ENCODE results near the gene RPS26.
"Not testable (repeated sequence)": the region's sequence is repeated elsewhere in the genome, so short reads cannot be mapped to it uniquely, and the experiment has no call there.

Gene RPS26

GRCh38 chr12:56041552-56042429, at the start of gene RPS26:
Gene RPS26, plus strand, starts transcription at chr12:56041918. Its CDS starts 249 bp downstream, at chr12:56042167.
- DNase-seq = peak; percentile 97

- no peak for DNase-seq
These were observed 48.4 kb upstream of the RPS26 start for GRCh38 chr12:55993230-55993853.

GRCh38 chr12:55995366-55995765, 46.4 kb upstream of the RPS26 start:
- DNase-seq = no peak

GRCh38 chr12:55996201-55996714, 45.5 kb upstream of the RPS26 start:
- DNase-seq = peak; percentile 79

GRCh38 chr12:55996715-55997534, 44.8 kb upstream of the RPS26 start, which contains the start of gene SUOX:
Gene SUOX, plus strand, starts transcription at chr12:55997276. Its CDS starts 4,946 bp downstream, at chr12:56002222.
- DNase-seq = peak; percentile 56

GRCh38 chr12:55997535-55997859, 44.2 kb upstream of the RPS26 start:
- no peak for DNase-seq

GRCh38 chr12:55999522-55999921, 42.2 kb upstream of the RPS26 start:
- not testable (repeated sequence) for DNase-seq

- not testable (repeated sequence) for DNase-seq
These were observed 41.6 kb upstream of the RPS26 start for GRCh38 chr12:55999999-56000540.

GRCh38 chr12:56001487-56002100, 40.1 kb upstream of the RPS26 start:
- DNase-seq = no peak

- DNase-seq = not testable (repeated sequence)
These were observed 38.3 kb upstream of the RPS26 start for GRCh38 chr12:56003376-56003775.

- DNase-seq = no peak
These were observed 37.5 kb upstream of the RPS26 start for GRCh38 chr12:56004211-56004610.

- DNase-seq = peak; percentile 48
These were observed 33.9 kb upstream of the RPS26 start for GRCh38 chr12:56007564-56008559.

GRCh38 chr12:56010111-56010570, 31.6 kb upstream of the RPS26 start:
- no peak for DNase-seq

- no peak for DNase-seq
These were observed 30.1 kb upstream of the RPS26 start for GRCh38 chr12:56011509-56012090.

- no peak for DNase-seq
These were observed 28.2 kb upstream of the RPS26 start for GRCh38 chr12:56013482-56013881.

- no peak for DNase-seq
These were observed 27.5 kb upstream of the RPS26 start for GRCh38 chr12:56014205-56014604.

GRCh38 chr12:56017181-56017580, 24.5 kb upstream of the RPS26 start:
- no peak for DNase-seq

- DNase-seq = no peak
These were observed 23.4 kb upstream of the RPS26 start for GRCh38 chr12:56018356-56018755.

GRCh38 chr12:56020423-56021184, 21.1 kb upstream of the RPS26 start, which contains the start of gene IKZF4:
Gene IKZF4, plus strand, starts transcription at chr12:56021043. Its CDS starts 451 bp downstream, at chr12:56021494.
- DNase-seq = peak; percentile 27
